Keratinocyte (primary cell): Measurements from ENCODE around the gene ZNF488. TPM values are rescaled to one million over a fixed set of nuclear protein-coding genes. Genes with fewer than 3 reads are reported as not detected.

ENCODE experiments used
- DNase-seq: peaks from one replicate; pipeline ENCODE4 v3.0.0-alpha.2; 2011; ENCODE audit warnings: low read depth, missing footprints, low spot score
- FAIRE-seq: peaks from 2 replicates; lab custom pipeline; 2011; peaks lifted over from hg19 to GRCh38; lab: Jason Lieb, UNC
- H2AFZ ChIP-seq: 2 replicates; pipeline ENCODE4 v1.6.0; 2012; ENCODE audit warnings: low read length, control low read depth, inconsistent platforms; ENCODE audit not compliant: control insufficient read depth
- H3K27ac ChIP-seq: 2 replicates; pipeline ENCODE4 v1.5.1; 2011; ENCODE audit warnings: low read length; ENCODE audit not compliant: control insufficient read depth, insufficient read depth
- H3K27me3 ChIP-seq: 3 replicates; pipeline ENCODE4 v1.6.0; 2011; ENCODE audit warnings: low read length; ENCODE audit not compliant: control insufficient read depth, insufficient read depth; ENCODE audit errors: extremely low read depth
- H3K36me3 ChIP-seq, 2 experiments: 2 replicates in 1 of 2; 3 replicates in 1 of 2; pipeline ENCODE4 v1.5.1; 2011; ENCODE audit warnings: low read length in 2 of 2, mild to moderate bottlenecking in 1 of 2; ENCODE audit not compliant: control insufficient read depth in 2 of 2, insufficient read depth in 2 of 2; ENCODE audit errors: extremely low read depth in 1 of 2
- H3K4me1 ChIP-seq: 3 replicates; pipeline ENCODE4 v1.5.1; 2011; ENCODE audit warnings: low read length; ENCODE audit not compliant: control insufficient read depth, insufficient read depth; ENCODE audit errors: extremely low read depth
- H3K4me2 ChIP-seq: 3 replicates; pipeline ENCODE4 v1.6.0; 2011; ENCODE audit warnings: low read depth, low read length; ENCODE audit not compliant: control insufficient read depth, insufficient read depth; ENCODE audit errors: extremely low read depth
- H3K4me3 ChIP-seq, 3 experiments: fragments of 200-600 bp in 1 of 3; sonication (generic) in 1 of 3; 2 replicates in 2 of 3; 3 replicates in 1 of 3; pipeline ENCODE4 v1.5.1; 2011 to 2016; ENCODE audit warnings: low read length in 3 of 3, mild to moderate bottlenecking in 3 of 3, control low read depth in 2 of 3, inconsistent platforms in 1 of 3, low read depth in 1 of 3, mixed read lengths in 1 of 3, mixed run types in 1 of 3, moderate library complexity in 1 of 3; ENCODE audit not compliant: control insufficient read depth in 2 of 3, insufficient read depth in 2 of 3; ENCODE audit errors: extremely low read depth in 1 of 3
- H3K79me2 ChIP-seq: 2 replicates; pipeline ENCODE4 v1.6.0; 2012; ENCODE audit warnings: low read length; ENCODE audit not compliant: control insufficient read depth, insufficient read depth
- H3K9ac ChIP-seq: 3 replicates; pipeline ENCODE4 v1.6.0; 2011; ENCODE audit warnings: low read length; ENCODE audit not compliant: control insufficient read depth, insufficient read depth; ENCODE audit errors: extremely low read depth
- H3K9me1 ChIP-seq: 3 replicates; pipeline ENCODE4 v1.6.0; 2011; ENCODE audit warnings: low read length; ENCODE audit not compliant: control insufficient read depth, insufficient read depth; ENCODE audit errors: extremely low read depth
- H3K9me3 ChIP-seq: 2 replicates; pipeline ENCODE4 v1.5.1; 2012; ENCODE audit warnings: low read depth, low read length; ENCODE audit not compliant: control insufficient read depth
- H4K20me1 ChIP-seq: 3 replicates; pipeline ENCODE4 v1.6.0; 2011; ENCODE audit warnings: low read length; ENCODE audit not compliant: control insufficient read depth, insufficient read depth; ENCODE audit errors: extremely low read depth
- CTCF ChIP-seq, 3 experiments: IDR thresholded peaks in 1 of 3; conservative IDR thresholded peaks in 1 of 3; optimal IDR thresholded peaks in 1 of 3; 2 replicates in 2 of 3; 3 replicates in 1 of 3; pipeline versions ENCODE3 to v1.5.1; 2011; ENCODE audit warnings: low read length in 3 of 3, mild to moderate bottlenecking in 3 of 3, moderate library complexity in 2 of 3, control low read depth in 1 of 3, inconsistent platforms in 1 of 3; ENCODE audit not compliant: insufficient read depth in 2 of 3; ENCODE audit errors: extremely low read depth in 1 of 3
- EZH2 ChIP-seq: IDR thresholded peaks from one replicate; pipeline ENCODE4 v1.6.1; 2012; ENCODE audit warnings: inconsistent platforms, mild to moderate bottlenecking, low read length, moderate library complexity
- dilution Hi-C: fragments of 300-500 bp; cut with MboI; formaldehyde crosslinking; loops from one replicate; pipeline ENCODE4 v1.7.0; 2020; ENCODE audit warnings: low sequenced_read_pairs; ENCODE audit not compliant: extremely low pct_ligation_motif_present
- polyA plus RNA-seq, 5 experiments: library from polyadenylated mRNA; depleted of rRNA in 3 of 5; stranded (reverse) in 3 of 5; stranded (forward) in 1 of 5; unstranded in 1 of 5; fragments of >200 nt; gene quantifications; 1 replicate in 1 of 5; 2 replicates in 3 of 5; 3 replicates in 1 of 5; pipeline versions ENCODE4 v1.2.1 to v1.2.3, GENCODE V29; 2011 to 2012; ENCODE audit warnings: missing spikeins in 2 of 5, low read depth in 1 of 5, low replicate concordance in 1 of 5

Gene ZNF488
- polyA plus RNA-seq, 1 donor (not counting 4 experiments of a cell fraction or from before 2014, with no cell fraction given) = 1.2 TPM

GRCh38 chr10:47331954-47332353 is 52.1 kb downstream of the ZNF488 start:
- TF ChIP-seq CTCF (optimal IDR thresholded peaks at IDR 0.05 in 1 of 3, IDR thresholded peaks at IDR 0.05 in 1 of 3, conservative IDR thresholded peaks at IDR 0.05 in 1 of 3; ENCODE audit: extremely low read depth in 1 of 3, insufficient read depth in 2 of 3, low read length in 3 of 3) = no peak
- no peak for TF ChIP-seq EZH2
- Histone ChIP-seq H3K9me3 (no peaks in the 10 kb centered on the region), H3K9ac (no peak overlapping the region), H3K4me1 (no peaks in the 10 kb centered on the region), H4K20me1 (no peaks in the 10 kb centered on the region), H3K27me3 (peaks cover 14% of the 10 kb centered on the region), H3K9me1 (no peaks in the 10 kb centered on the region), H3K79me2 (no peaks in the 10 kb centered on the region), H2AFZ (no peak overlapping the region), H3K27ac (no peak overlapping the region), H3K4me2 (no peak overlapping the region), H3K36me3 (no peaks in the 10 kb centered on the region), H3K4me3 (no peak overlapping the region)
- FAIRE-seq = no peak
- DNase-seq = no peak
- dilution Hi-C loops = no loop called here

- no peak for DNase-seq
- no peak overlapping the region for H3K4me2 ChIP-seq
- dilution Hi-C loops = no loop called here
Observed at GRCh38 chr10:47331491-47331890, 52.6 kb downstream of the ZNF488 start.

More at GRCh38 chr10:47331491-47331890, 52.6 kb downstream of the ZNF488 start:
- FAIRE-seq = no peak
- Histone ChIP-seq H3K27ac (no peak overlapping the region), H3K36me3 (no peaks in the 10 kb centered on the region), H4K20me1 (no peaks in the 10 kb centered on the region), H3K9me1 (no peaks in the 10 kb centered on the region), H3K79me2 (no peaks in the 10 kb centered on the region), H2AFZ (no peak overlapping the region), H3K9me3 (no peaks in the 10 kb centered on the region), H3K4me1 (no peaks in the 10 kb centered on the region), H3K4me3 (no peak overlapping the region), H3K9ac (no peak overlapping the region), H3K27me3 (peaks cover 14% of the 10 kb centered on the region)
- TF ChIP-seq CTCF (optimal IDR thresholded peaks at IDR 0.05 in 1 of 3, IDR thresholded peaks at IDR 0.05 in 1 of 3, conservative IDR thresholded peaks at IDR 0.05 in 1 of 3; ENCODE audit: extremely low read depth in 1 of 3, insufficient read depth in 2 of 3, low read length in 3 of 3) (no peak), EZH2 (no peak)
